SK-N-SH (cell line): ENCODE measurements around the gene ZNF346.

Experiments used
- CHD2 ChIP-seq: fragments of 150-350 bp; IDR thresholded peaks from 2 replicates; pipeline ENCODE4 v1.6.1; 2018; ENCODE audit warnings: low read length; ENCODE audit not compliant: partially characterized antibody
- JUND ChIP-seq: IDR thresholded peaks from 2 replicates; pipeline ENCODE4 v1.4.0; 2012
- MAX ChIP-seq: IDR thresholded peaks from 2 replicates; pipeline ENCODE4 v1.4.0; 2012; ENCODE audit warnings: low read depth
- NFIC ChIP-seq: IDR thresholded peaks from 2 replicates; pipeline ENCODE4 v1.4.0; 2012; ENCODE audit warnings: borderline replicate concordance
- POLR2AphosphoS5 ChIP-seq: IDR thresholded peaks from 2 replicates; pipeline ENCODE4 v1.6.1; 2012; ENCODE audit warnings: low read depth, low read length
- TF ChIP-seq, protein P1 (sequence below): fragments of 200-600 bp; sonication (generic); IDR thresholded peaks from 2 replicates; pipeline ENCODE4 v1.6.1; 2017; ENCODE audit warnings: antibody characterized with exemption, mild to moderate bottlenecking, moderate library complexity

- TF ChIP-seq, protein P1, sequence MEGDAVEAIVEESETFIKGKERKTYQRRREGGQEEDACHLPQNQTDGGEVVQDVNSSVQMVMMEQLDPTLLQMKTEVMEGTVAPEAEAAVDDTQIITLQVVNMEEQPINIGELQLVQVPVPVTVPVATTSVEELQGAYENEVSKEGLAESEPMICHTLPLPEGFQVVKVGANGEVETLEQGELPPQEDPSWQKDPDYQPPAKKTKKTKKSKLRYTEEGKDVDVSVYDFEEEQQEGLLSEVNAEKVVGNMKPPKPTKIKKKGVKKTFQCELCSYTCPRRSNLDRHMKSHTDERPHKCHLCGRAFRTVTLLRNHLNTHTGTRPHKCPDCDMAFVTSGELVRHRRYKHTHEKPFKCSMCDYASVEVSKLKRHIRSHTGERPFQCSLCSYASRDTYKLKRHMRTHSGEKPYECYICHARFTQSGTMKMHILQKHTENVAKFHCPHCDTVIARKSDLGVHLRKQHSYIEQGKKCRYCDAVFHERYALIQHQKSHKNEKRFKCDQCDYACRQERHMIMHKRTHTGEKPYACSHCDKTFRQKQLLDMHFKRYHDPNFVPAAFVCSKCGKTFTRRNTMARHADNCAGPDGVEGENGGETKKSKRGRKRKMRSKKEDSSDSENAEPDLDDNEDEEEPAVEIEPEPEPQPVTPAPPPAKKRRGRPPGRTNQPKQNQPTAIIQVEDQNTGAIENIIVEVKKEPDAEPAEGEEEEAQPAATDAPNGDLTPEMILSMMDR = no peak
- TF ChIP-seq MAX (no peak), NFIC (no peak), POLR2AphosphoS5 (no peak), JUND (no peak), CHD2 (no peak)
Measured at GRCh38 chr5:177089825-177090641, 67.5 kb downstream of the ZNF346 start.
